GM20000 (cell line): ENCODE results near the gene CCL24.
"Not testable (repeated sequence)": the region's sequence is repeated elsewhere in the genome, so short reads cannot be mapped to it uniquely, and the experiment has no call there.

Experiments
- DNase-seq: peaks from one replicate; pipeline ENCODE4 v3.0.0; 2012; ENCODE audit warnings: low spot score
- CTCF ChIP-seq: IDR thresholded peaks from 2 replicates; pipeline ENCODE4 v1.5.1; 2012; ENCODE audit warnings: mild to moderate bottlenecking, control low read depth; ENCODE audit errors: extremely low read depth, missing control alignments

CCL24 gene

GRCh38 chr7:75813781-75814236 lies at the start of gene CCL24:
Gene CCL24, minus strand, starts transcription at chr7:75813806. Its CDS starts 91 bp downstream, at chr7:75813715.
- DNase-seq: no peak
- TF ChIP-seq CTCF: no peak

- TF ChIP-seq CTCF: no peak
- DNase-seq: no peak
These were observed 48.0 kb upstream of the CCL24 start for GRCh38 chr7:75861636-75862035.

GRCh38 chr7:75858410-75858809 lies 44.8 kb upstream of the CCL24 start:
- no peak for TF ChIP-seq CTCF
- no peak for DNase-seq

GRCh38 chr7:75856536-75856935 lies 42.9 kb upstream of the CCL24 start:
- no peak for TF ChIP-seq CTCF
- DNase-seq: no peak

- DNase-seq: not testable (repeated sequence)
These were observed 41.3 kb upstream of the CCL24 start for GRCh38 chr7:75854813-75855345.

- no peak for DNase-seq
- no peak for TF ChIP-seq CTCF
These were observed 40.6 kb upstream of the CCL24 start for GRCh38 chr7:75854233-75854632.

- no peak for TF ChIP-seq CTCF
- no peak for DNase-seq
These were observed 36.6 kb upstream of the CCL24 start for GRCh38 chr7:75850235-75850634.

- no peak for TF ChIP-seq CTCF
- no peak for DNase-seq
These were observed 36.0 kb upstream of the CCL24 start for GRCh38 chr7:75849573-75849972.
